PC-3 (cell line): Measurements from ENCODE around the gene ACBD6. TPM values are rescaled to one million over a fixed set of nuclear protein-coding genes. Genes with fewer than 3 reads are reported as not detected.

ENCODE experiments used
- ATAC-seq: fragments of 200-7000 bp; cut with Tn5 transposase; 2 replicates; pipeline ENCODE4 v1.9.1; 2020; ENCODE audit warnings: mild to moderate bottlenecking, moderate library complexity
- BruUV-seq: library from RNA; stranded (reverse); fragments of 400-500 nt; replicated peaks from 2 replicates; lab custom pipeline; 2021; lab: Mats Ljungman, UMichigan
- CTCF ChIA-PET: fragments of 300-600 bp; sonication (Branson Sonifier 250); formaldehyde crosslinking; loops from one replicate; lab custom pipeline; 2022; ENCODE audit warnings: antibody characterized with exemption; lab: Charles Lee
- POLR2A ChIA-PET: fragments of 300-600 bp; sonication (Branson Sonifier 250); formaldehyde crosslinking; loops from one replicate; lab custom pipeline; 2022; ENCODE audit warnings: antibody characterized with exemption; ENCODE audit not compliant: unreplicated experiment; lab: Charles Lee
- DNase-seq: peaks from one replicate; pipeline ENCODE4 v3.0.0-alpha.2; 2015
- H2AFZ ChIP-seq: fragments of 300-600 bp; sonication (generic); 2 replicates; pipeline ENCODE4 v1.6.0; 2016; ENCODE audit warnings: antibody characterized with exemption, low read length
- H3F3A ChIP-seq: fragments of 300-600 bp; sonication (generic); one replicate; pipeline ENCODE4 v1.6.0; 2017; ENCODE audit warnings: antibody characterized with exemption, low read length, control low read depth, mild to moderate bottlenecking; ENCODE audit not compliant: unreplicated experiment
- H3K27ac ChIP-seq: fragments of 300-600 bp; sonication (generic); 2 replicates; pipeline ENCODE4 v1.5.1; 2016; ENCODE audit warnings: mild to moderate bottlenecking, low read length
- H3K27me3 ChIP-seq: fragments of 300-600 bp; sonication (generic); 2 replicates; pipeline ENCODE4 v1.6.1; 2016; ENCODE audit warnings: low read length, mixed read lengths
- H3K36me3 ChIP-seq: fragments of 300-600 bp; sonication (generic); 2 replicates; pipeline ENCODE4 v1.6.1; 2016; ENCODE audit warnings: low read depth, mixed run types, low read length, mixed read lengths
- H3K4me1 ChIP-seq: fragments of 300-600 bp; sonication (generic); 2 replicates; pipeline ENCODE4 v1.5.1; 2016; ENCODE audit warnings: low read length; ENCODE audit not compliant: insufficient read depth
- H3K4me2 ChIP-seq: fragments of 300-600 bp; sonication (generic); 2 replicates; pipeline ENCODE4 v1.6.0; 2016; ENCODE audit warnings: low read length
- H3K4me3 ChIP-seq: fragments of 300-600 bp; sonication (generic); 2 replicates; pipeline ENCODE4 v1.5.1; 2016; ENCODE audit warnings: mild to moderate bottlenecking, low read length, mixed read lengths
- H3K79me2 ChIP-seq: fragments of 300-600 bp; sonication (generic); 2 replicates; pipeline ENCODE4 v1.6.1; 2017; ENCODE audit warnings: low read length, mixed read lengths
- H3K9ac ChIP-seq: fragments of 300-600 bp; sonication (generic); 2 replicates; pipeline ENCODE4 v1.6.0; 2016; ENCODE audit warnings: mild to moderate bottlenecking, low read length
- H3K9me2 ChIP-seq: fragments of 300-600 bp; sonication (generic); replicated peaks from 2 replicates; pipeline ENCODE4 v1.6.1; 2016; ENCODE audit warnings: mixed run types, low read length, mixed read lengths
- H3K9me3 ChIP-seq: fragments of 300-600 bp; sonication (generic); 2 replicates; pipeline ENCODE4 v1.6.1; 2016; ENCODE audit warnings: low read length, mixed read lengths
- H4K20me1 ChIP-seq: fragments of 300-600 bp; sonication (generic); 2 replicates; pipeline ENCODE4 v1.6.1; 2016; ENCODE audit warnings: low read length, mixed read lengths
- EZH2 ChIP-seq: fragments of 300-600 bp; sonication (generic); IDR thresholded peaks from one replicate; pipeline ENCODE4 v1.6.1; 2017; ENCODE audit warnings: antibody characterized with exemption, mild to moderate bottlenecking, low read length; ENCODE audit not compliant: unreplicated experiment
- EZH2phosphoT487 ChIP-seq: fragments of 300-600 bp; sonication (generic); IDR thresholded peaks from 2 replicates; pipeline ENCODE4 v1.6.1; 2018; ENCODE audit warnings: mild to moderate bottlenecking, antibody characterized with exemption, low read length, borderline replicate concordance
- intact Hi-C: fragments of 100-400 bp; cut with micrococcal nuclease; formaldehyde crosslinking; loops from 2 replicates; pipeline ENCODE4 v1.9.0; 2023
- total RNA-seq: library from RNA; depleted of rRNA; stranded (reverse); fragments of >200 nt; gene quantifications from 2 replicates; pipeline ENCODE4 v1.2.3, GENCODE V29; 2014
- TF ChIP-seq, protein P1 (sequence below): fragments of 300-600 bp; sonication (generic); conservative IDR thresholded peaks from 2 replicates; pipeline ENCODE4 v1.5.1; 2017; ENCODE audit warnings: antibody characterized with exemption, low read depth, mild to moderate bottlenecking, low read length

Gene ACBD6
- total RNA-seq, 1 experiment from 2014 or later, result 43.3 TPM

DNA sequence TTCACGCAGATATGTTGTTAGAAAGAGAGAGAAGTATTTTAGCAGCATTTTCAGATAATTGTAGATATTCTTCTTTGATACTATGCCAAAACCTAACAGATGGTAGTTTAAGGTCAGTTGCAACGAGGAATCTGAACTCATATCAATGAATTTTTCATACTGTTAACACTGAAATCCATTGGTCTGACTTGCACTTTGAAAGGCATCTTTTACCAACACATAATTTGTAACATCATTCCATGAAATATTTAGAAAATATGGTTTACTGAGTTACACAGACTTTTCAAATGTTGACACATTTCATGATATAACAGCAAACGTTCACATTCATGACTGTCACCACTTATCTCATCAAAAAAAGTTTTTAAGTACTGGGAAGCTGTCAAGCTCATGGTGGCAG, 4.6 kb downstream of the ACBD6 start:
- H3K9me3 ChIP-seq, result no peaks in the 10 kb centered on the region
- H3K36me3 ChIP-seq, result no peaks in the 10 kb centered on the region
- H3K9me2 ChIP-seq, result no peaks in the 10 kb centered on the region
- peaks cover 13% of the 10 kb centered on the region for H3K4me1 ChIP-seq
- POLR2A ChIA-PET, result no interaction called here
- no peak overlapping the region for H3K27ac ChIP-seq
- DNase-seq (no peak), ATAC-seq (no peak)
- peaks cover 60% of the 10 kb centered on the region for H3K79me2 ChIP-seq
- H2AFZ ChIP-seq, result no peak overlapping the region
- CTCF ChIA-PET, result no interaction called here
- no peak overlapping the region for H3K4me3 ChIP-seq
- H3K4me2 ChIP-seq, result no peak overlapping the region
- no peak overlapping the region for H3K9ac ChIP-seq
- no TSS peak for BruUV-seq
- H3F3A ChIP-seq, result no peaks in the 10 kb centered on the region
- H4K20me1 ChIP-seq, result 0 out of 2 replicates have a peak, but pooled peaks cover 3% of the 10 kb centered on the region
- intact Hi-C loops, result no loop called here
- no peaks in the 10 kb centered on the region for H3K27me3 ChIP-seq
- no peak for TF ChIP-seq EZH2
- TF ChIP-seq EZH2phosphoT487, result no peak
- TF ChIP-seq, protein P1, sequence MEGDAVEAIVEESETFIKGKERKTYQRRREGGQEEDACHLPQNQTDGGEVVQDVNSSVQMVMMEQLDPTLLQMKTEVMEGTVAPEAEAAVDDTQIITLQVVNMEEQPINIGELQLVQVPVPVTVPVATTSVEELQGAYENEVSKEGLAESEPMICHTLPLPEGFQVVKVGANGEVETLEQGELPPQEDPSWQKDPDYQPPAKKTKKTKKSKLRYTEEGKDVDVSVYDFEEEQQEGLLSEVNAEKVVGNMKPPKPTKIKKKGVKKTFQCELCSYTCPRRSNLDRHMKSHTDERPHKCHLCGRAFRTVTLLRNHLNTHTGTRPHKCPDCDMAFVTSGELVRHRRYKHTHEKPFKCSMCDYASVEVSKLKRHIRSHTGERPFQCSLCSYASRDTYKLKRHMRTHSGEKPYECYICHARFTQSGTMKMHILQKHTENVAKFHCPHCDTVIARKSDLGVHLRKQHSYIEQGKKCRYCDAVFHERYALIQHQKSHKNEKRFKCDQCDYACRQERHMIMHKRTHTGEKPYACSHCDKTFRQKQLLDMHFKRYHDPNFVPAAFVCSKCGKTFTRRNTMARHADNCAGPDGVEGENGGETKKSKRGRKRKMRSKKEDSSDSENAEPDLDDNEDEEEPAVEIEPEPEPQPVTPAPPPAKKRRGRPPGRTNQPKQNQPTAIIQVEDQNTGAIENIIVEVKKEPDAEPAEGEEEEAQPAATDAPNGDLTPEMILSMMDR, result no peak

DNA sequence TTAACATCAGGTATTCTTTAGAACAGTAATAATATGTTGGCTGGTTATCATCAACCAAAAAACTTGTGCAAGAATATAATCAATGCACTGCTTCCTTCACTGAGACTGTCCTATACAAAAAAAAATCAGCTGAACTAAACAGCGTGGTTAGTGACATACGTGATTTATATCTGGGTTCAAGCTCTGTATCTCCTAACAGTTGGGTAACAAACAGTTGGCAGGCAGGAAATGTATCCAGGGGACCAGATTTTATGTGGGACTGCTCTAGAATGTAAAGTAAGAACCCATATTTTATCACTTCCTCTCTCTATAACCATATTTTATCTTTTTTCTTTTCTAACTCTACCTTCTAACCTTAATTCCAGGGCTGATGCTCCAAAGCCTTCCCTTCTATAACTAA, 8.0 kb downstream of the ACBD6 start:
- H3K9me2 ChIP-seq, result no peaks in the 10 kb centered on the region
- CTCF ChIA-PET, result no interaction called here
- no peaks in the 10 kb centered on the region for H3K4me1 ChIP-seq
- ATAC-seq, result no peak
- no peak overlapping the region for H2AFZ ChIP-seq
- BruUV-seq, result no TSS peak
- H3K79me2 ChIP-seq, result peaks cover 30% of the 10 kb centered on the region
- no peak for TF ChIP-seq EZH2
- TF ChIP-seq, protein P1, result no peak
- TF ChIP-seq EZH2phosphoT487, result no peak
- 0 out of 2 replicates have a peak, but pooled peaks cover 3% of the 10 kb centered on the region for H4K20me1 ChIP-seq
- no peak overlapping the region for H3K9ac ChIP-seq
- H3K36me3 ChIP-seq, result no peaks in the 10 kb centered on the region
- no peak overlapping the region for H3K27ac ChIP-seq
- no peaks in the 10 kb centered on the region for H3K27me3 ChIP-seq
- H3K4me2 ChIP-seq, result no peak overlapping the region
- DNase-seq, result no peak
- POLR2A ChIA-PET, result interaction anchor here (0.6 kb wide), 1 partner anchor 311 kb away, joined by 4 read pairs; no protein-coding TSS in a partner anchor
- H3K9me3 ChIP-seq, result no peaks in the 10 kb centered on the region
- no peak overlapping the region for H3K4me3 ChIP-seq
- intact Hi-C loops, result no loop called here
- H3F3A ChIP-seq, result no peaks in the 10 kb centered on the region

DNA sequence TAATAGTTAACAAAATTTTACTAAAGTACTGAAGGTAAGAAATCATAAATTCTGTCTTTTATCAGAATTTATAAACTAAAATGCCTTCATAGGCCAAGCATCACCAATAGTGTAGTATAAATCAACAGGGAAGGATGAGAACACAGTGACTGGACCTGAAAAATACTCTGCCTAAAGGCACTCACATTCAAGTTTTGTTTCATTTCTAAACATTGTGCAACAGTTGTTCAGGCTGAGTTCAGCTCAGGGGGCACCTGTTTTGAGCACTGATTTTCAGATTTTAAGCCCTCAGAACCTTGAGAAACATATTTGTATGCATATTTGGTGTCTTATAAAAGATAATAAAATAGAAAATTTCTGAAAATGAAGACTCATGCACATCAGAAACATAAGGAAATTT, 12.4 kb downstream of the ACBD6 start:
- Histone ChIP-seq H4K20me1 (no peaks in the 10 kb centered on the region), H3K79me2 (no peaks in the 10 kb centered on the region), H3K4me3 (no peak overlapping the region), H3K36me3 (no peaks in the 10 kb centered on the region; the same call in 1 of the 2 replicates), H3K4me1 (no peaks in the 10 kb centered on the region), H3K27me3 (no peaks in the 10 kb centered on the region), H3K9ac (no peak overlapping the region), H3K9me2 (no peaks in the 10 kb centered on the region), H3K27ac (no peak overlapping the region), H3K4me2 (no peak overlapping the region), H3K9me3 (no peaks in the 10 kb centered on the region), H2AFZ (no peak overlapping the region), H3F3A (no peaks in the 10 kb centered on the region)
- ATAC-seq, result no peak
- TF ChIP-seq, protein P1, result no peak
- no peak for TF ChIP-seq EZH2phosphoT487
- CTCF ChIA-PET, result no interaction called here
- BruUV-seq, result no TSS peak
- POLR2A ChIA-PET, result no interaction called here
- DNase-seq, result no peak
- intact Hi-C loops, result no loop called here
